Osteocyte (in vitro differentiated cells): ENCODE measurements around the gene ANKRD29. TPM values are rescaled to one million over a fixed set of nuclear protein-coding genes. Genes with fewer than 3 reads are reported as not detected.
"Not testable (repeated sequence)": the region's sequence is repeated elsewhere in the genome, so short reads cannot be mapped to it uniquely, and the experiment has no call there.

ENCODE experiments used
- DNase-seq: peaks from one replicate; pipeline ENCODE4 v3.0.0; 2021; ENCODE audit warnings: mixed read lengths; ENCODE audit not compliant: unreplicated experiment; ENCODE audit errors: extremely low spot score
- H3K27ac Mint-ChIP-seq: one replicate; pipeline ENCODE4 v1.8.0; 2021; ENCODE audit warnings: mild to moderate bottlenecking, mixed read lengths; ENCODE audit not compliant: unreplicated experiment
- H3K27me3 Mint-ChIP-seq: one replicate; pipeline ENCODE4 v1.8.0; 2021; ENCODE audit warnings: mixed read lengths; ENCODE audit not compliant: unreplicated experiment
- H3K36me3 Mint-ChIP-seq: one replicate; pipeline ENCODE4 v1.8.0; 2021; ENCODE audit warnings: mixed read lengths; ENCODE audit not compliant: unreplicated experiment
- H3K4me1 Mint-ChIP-seq: one replicate; pipeline ENCODE4 v1.8.0; 2021; ENCODE audit warnings: mixed read lengths; ENCODE audit not compliant: unreplicated experiment
- H3K4me3 Mint-ChIP-seq: one replicate; pipeline ENCODE4 v1.8.0; 2021; ENCODE audit warnings: mild to moderate bottlenecking, moderate library complexity, mixed read lengths; ENCODE audit not compliant: unreplicated experiment
- H3K9me3 Mint-ChIP-seq: one replicate; pipeline ENCODE4 v1.8.0; 2021; ENCODE audit warnings: mixed read lengths; ENCODE audit not compliant: unreplicated experiment
- total RNA-seq: library from RNA; stranded (reverse); gene quantifications from 2 replicates; pipeline ENCODE4 v1.2.1, GENCODE V29; 2021
- TF ChIP-seq, protein P1 (sequence below): fragments of 200-600 bp; sonication (generic); IDR thresholded peaks from 2 replicates; pipeline ENCODE4 v1.5.0; 2021; ENCODE audit warnings: antibody characterized with exemption, mild to moderate bottlenecking, moderate library complexity

Gene ANKRD29
- total RNA-seq, 1 donor from 2014 or later, result not detected

DNA sequence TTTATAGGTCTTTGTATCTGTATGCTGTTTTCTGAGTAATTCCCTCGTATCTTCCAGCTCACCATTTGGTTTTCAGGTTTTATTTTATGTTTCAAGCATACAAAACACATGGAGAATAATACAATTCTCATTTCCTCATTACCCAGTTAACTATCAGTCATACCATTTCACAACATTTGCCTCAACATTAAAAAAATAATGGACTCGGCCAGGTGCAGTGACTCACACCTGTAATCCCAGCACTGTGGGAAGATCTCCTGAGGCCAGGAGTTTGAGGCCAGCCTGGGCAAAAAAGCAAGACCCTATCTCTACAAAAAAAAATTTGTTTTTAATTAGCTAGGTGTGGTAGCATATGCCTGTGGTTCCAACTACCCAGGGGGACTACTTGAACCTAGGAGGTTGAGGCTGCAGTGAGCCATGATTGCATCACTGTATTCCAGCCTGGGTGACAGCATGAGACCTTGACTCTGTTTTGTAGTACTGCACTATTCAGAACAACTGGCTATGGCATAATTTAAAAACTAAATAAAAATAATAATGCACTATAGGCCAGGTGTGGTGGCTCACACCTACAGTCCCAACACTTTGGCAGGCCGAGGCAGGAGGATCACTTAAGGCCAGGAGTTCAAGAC lies 96.7 kb downstream of the ANKRD29 start:
- Mint-ChIP-seq H3K27ac (no peak overlapping the region), H3K27me3 (no peaks in the 10 kb centered on the region), H3K36me3 (peaks cover 51% of the 10 kb centered on the region), H3K4me3 (no peak overlapping the region), H3K9me3 (no peaks in the 10 kb centered on the region), H3K4me1 (peaks cover 2% of the 10 kb centered on the region)
- TF ChIP-seq, protein P1, sequence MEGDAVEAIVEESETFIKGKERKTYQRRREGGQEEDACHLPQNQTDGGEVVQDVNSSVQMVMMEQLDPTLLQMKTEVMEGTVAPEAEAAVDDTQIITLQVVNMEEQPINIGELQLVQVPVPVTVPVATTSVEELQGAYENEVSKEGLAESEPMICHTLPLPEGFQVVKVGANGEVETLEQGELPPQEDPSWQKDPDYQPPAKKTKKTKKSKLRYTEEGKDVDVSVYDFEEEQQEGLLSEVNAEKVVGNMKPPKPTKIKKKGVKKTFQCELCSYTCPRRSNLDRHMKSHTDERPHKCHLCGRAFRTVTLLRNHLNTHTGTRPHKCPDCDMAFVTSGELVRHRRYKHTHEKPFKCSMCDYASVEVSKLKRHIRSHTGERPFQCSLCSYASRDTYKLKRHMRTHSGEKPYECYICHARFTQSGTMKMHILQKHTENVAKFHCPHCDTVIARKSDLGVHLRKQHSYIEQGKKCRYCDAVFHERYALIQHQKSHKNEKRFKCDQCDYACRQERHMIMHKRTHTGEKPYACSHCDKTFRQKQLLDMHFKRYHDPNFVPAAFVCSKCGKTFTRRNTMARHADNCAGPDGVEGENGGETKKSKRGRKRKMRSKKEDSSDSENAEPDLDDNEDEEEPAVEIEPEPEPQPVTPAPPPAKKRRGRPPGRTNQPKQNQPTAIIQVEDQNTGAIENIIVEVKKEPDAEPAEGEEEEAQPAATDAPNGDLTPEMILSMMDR, result no peak
- DNase-seq, result no peak

DNA sequence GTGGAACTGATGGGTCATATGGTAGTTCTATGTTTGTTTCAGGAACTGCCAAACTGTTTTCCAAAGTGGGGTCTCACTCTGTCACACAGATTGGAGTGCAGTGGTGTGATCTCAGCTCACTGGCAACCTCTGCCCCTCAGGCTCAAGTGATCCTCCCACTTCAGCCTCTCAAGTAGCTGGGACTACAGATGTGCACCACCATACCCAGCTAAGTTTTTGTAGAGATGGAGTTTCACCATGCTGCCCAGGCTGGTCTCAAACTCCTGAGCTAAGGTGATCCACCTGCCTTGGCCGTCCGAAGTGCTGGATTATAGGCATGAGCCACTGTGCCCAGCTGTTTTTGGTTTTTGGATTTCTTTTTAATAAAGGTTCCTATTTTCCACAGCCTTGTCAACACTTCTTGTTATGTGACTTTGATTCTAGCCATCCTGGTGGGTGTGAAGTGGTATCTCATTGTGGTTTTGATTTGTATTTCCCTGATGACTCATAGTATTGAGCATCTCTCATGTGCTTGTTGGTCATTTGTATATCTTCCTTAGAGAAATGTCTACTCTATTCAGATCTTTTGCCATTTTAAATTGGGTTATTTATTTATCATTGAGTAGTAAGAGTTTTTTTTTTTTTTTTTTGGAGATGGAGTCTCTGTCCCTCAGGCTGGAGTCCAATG lies 99.2 kb downstream of the ANKRD29 start:
- no peak for DNase-seq
- TF ChIP-seq, protein P1, result no peak
- no peaks in the 10 kb centered on the region for H3K27me3 Mint-ChIP-seq
- no peak overlapping the region for H3K4me3 Mint-ChIP-seq
- no peak overlapping the region for H3K27ac Mint-ChIP-seq
- no peaks in the 10 kb centered on the region for H3K9me3 Mint-ChIP-seq
- H3K4me1 Mint-ChIP-seq, result peaks cover 2% of the 10 kb centered on the region
- peaks cover 45% of the 10 kb centered on the region for H3K36me3 Mint-ChIP-seq

DNA sequence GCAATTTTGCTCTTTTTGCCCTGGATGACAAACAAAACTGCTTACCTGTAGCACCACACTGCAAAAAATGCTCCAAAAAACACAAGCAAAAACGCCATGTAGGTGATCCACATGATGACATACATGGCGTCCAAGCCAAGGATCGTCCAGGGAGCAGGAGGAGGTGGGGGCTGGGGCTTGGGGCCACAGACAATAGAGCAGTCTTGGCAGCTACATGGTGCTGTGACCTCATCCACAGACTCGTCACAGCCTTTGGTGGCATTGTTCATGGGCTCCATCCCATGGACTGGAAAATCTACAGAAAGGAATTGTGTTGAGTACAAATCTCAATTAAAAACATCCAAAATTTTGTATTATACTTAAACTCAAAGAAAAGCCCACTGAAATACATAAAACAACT lies 102.5 kb downstream of the ANKRD29 start:
- no peak overlapping the region for H3K4me3 Mint-ChIP-seq
- no peaks in the 10 kb centered on the region for H3K27me3 Mint-ChIP-seq
- TF ChIP-seq, protein P1, result no peak
- no peak for DNase-seq
- H3K9me3 Mint-ChIP-seq, result no peaks in the 10 kb centered on the region
- H3K27ac Mint-ChIP-seq, result no peak overlapping the region
- H3K4me1 Mint-ChIP-seq, result peaks cover 2% of the 10 kb centered on the region
- peaks cover 33% of the 10 kb centered on the region for H3K36me3 Mint-ChIP-seq

DNA sequence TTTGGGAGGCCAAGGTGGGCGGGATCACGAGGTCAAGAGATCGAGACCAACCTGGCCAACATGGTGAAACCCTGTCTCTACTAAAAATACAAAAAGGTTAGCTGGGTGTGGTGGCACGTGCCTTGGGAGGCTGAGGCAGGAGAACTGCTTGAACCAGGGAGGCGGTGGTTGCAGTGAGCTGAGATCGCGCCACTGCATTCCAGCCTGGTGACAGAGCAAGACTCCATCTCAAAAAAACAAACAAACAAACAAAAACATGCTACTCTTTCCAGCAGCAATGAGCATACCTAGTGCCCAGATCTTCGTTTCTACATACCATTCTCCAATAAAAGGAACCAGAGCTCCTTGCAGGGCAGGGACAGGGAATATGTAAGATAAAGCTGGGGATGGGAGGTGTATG lies 105.2 kb downstream of the ANKRD29 start:
- H3K27ac Mint-ChIP-seq, H3K27me3 Mint-ChIP-seq, DNase-seq, H3K9me3 Mint-ChIP-seq, H3K4me3 Mint-ChIP-seq, H3K4me1 Mint-ChIP-seq: not testable (repeated sequence)
- peaks cover 37% of the 10 kb centered on the region for H3K36me3 Mint-ChIP-seq

DNA sequence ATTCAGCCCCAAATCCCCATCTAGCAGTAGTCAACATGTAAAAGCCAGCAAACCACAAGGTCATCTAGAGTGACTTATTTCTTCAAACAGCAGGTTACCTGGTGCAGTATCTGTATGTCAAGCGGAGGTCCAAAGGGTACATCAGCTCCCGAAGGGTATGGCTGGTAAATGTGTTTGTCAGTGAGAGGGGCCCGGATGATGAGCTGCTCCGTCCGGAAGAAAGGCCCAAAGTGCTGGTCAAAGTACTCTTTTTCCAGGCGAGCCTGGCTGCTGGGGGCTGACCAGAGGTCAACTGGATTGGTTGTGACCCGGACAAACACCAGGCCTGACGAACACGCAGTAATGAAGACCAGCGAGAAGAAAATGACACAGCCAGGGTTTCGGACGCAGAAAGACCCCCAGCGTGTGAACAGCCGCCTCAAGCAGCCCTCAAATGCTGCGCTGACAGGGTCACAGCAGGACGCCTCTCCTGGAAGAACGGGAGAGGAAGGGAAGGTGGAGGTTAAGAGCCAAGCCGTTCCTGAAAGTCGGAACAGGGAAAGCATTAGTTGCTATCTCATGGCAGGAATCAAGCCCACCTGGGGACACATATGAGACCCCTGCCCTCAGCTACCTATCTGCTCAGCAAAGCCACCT lies 106.4 kb downstream of the ANKRD29 start:
- Mint-ChIP-seq H3K36me3 (peaks cover 41% of the 10 kb centered on the region), H3K4me3 (no peak overlapping the region), H3K27me3 (no peaks in the 10 kb centered on the region), H3K4me1 (no peaks in the 10 kb centered on the region), H3K9me3 (no peaks in the 10 kb centered on the region), H3K27ac (no peak overlapping the region)
- DNase-seq, result no peak
- TF ChIP-seq, protein P1, result no peak
